Activated naive CD8-positive, alpha-beta T cell treated with anti-CD3 and anti-CD28 coated beads, Interleukin-2, amount 50 U/mL, for 16 hours (primary cell): ENCODE results near the gene OR1J1.

Experiments used
- DNase-seq: peaks from one replicate; pipeline ENCODE4 v3.0.0-alpha.2; 2020; ENCODE audit warnings: low read depth, low spot score

The OR1J1 gene

GRCh38 chr9:122445155-122445749 is 32.5 kb downstream of the OR1J1 start:
- no peak for DNase-seq

DNA sequence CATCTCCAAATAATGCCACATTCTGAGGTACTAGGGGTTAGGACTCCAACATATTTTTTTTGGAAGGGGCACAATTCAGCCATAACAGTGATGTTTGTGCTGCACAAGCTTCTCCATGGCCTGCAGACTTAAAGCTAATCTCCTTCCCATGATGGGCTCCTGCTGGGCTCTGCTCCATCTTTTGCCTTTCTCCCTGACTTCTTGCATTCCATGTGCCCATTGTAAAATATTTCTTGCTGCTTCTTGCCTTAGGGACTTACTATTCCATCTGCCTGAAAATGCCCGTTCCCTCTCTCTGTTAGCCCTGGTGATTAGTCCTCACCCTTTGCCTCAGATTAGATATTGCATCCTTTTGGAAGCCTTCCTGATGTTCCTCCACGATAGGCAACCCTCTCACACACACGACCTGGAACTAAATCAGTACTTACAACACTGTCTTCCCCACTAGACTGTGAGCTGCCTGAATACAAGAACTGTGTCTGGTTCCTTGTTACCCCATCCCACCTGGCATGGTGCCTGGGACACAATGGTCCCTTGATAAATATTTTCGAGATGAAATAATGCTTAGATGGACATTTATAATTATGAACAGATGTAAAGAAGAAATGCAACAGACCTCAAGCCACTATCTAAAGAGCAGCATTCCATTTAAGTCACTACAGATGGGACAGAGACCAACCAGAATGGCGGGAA is 33.5 kb downstream of the OR1J1 start:
- DNase-seq: no peak

DNA sequence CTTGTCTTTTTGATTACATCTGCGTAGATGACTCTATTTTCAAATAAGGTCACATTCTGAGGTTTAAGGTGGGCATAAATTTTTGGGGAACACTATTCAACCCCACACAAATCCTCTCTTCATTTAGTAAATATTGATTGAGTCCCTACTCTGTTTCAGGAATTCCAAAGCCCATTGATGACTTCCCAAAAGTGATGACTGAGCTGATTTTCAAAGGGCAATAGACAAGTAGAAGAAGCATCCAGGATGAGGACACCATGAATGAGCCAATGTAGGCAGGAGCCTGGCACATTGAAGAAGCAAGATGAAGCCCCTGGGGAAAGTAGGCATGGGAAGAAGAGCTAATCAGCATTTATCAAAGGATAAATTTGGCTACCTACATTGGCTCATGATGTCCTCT is 35.2 kb downstream of the OR1J1 start:
- DNase-seq: no peak
